SKM-1 (cell line): Measurements from ENCODE around the gene DGCR2.

Source experiments
- DNase-seq: peaks from one replicate; lab custom pipeline; 2025; ENCODE audit not compliant: unreplicated experiment; lab: John Stamatoyannopoulos, UW

DGCR2 gene

GRCh38 chr22:19146215-19146968 is 24.2 kb upstream of the DGCR2 start:
- no peak for DNase-seq

- no peak for DNase-seq
Observed at GRCh38 chr22:19143967-19144400, 21.8 kb upstream of the DGCR2 start.

GRCh38 chr22:19143212-19143611 is 21.0 kb upstream of the DGCR2 start:
- no peak for DNase-seq

- no peak for DNase-seq
Observed at GRCh38 chr22:19142394-19142793, 20.2 kb upstream of the DGCR2 start.

GRCh38 chr22:19139974-19140373 is 17.8 kb upstream of the DGCR2 start:
- no peak for DNase-seq

- DNase-seq = no peak
Observed at GRCh38 chr22:19139001-19139356, 16.8 kb upstream of the DGCR2 start.

- DNase-seq = no peak
Observed at GRCh38 chr22:19138217-19139000, 16.2 kb upstream of the DGCR2 start.

GRCh38 chr22:19137384-19138216 is 15.4 kb upstream of the DGCR2 start:
- DNase-seq = no peak

- DNase-seq = no peak
Observed at GRCh38 chr22:19136915-19137314, 14.7 kb upstream of the DGCR2 start.

- DNase-seq = no peak
Observed at GRCh38 chr22:19134874-19135273, 12.7 kb upstream of the DGCR2 start.

GRCh38 chr22:19134176-19134831 is 12.1 kb upstream of the DGCR2 start:
- DNase-seq = no peak

GRCh38 chr22:19133561-19133960 is 11.3 kb upstream of the DGCR2 start:
- no peak for DNase-seq

GRCh38 chr22:19132693-19133400 is 10.6 kb upstream of the DGCR2 start:
- DNase-seq = no peak

GRCh38 chr22:19132153-19132552 is 9.9 kb upstream of the DGCR2 start:
- DNase-seq = no peak

- no peak for DNase-seq
Observed at GRCh38 chr22:19131685-19132015, 9.4 kb upstream of the DGCR2 start.

GRCh38 chr22:19130959-19131684 is 8.9 kb upstream of the DGCR2 start, which contains the start of gene TSSK2:
TSSK2 (plus strand) TSS chr22:19131308; CDS start chr22:19131400, 92 bp downstream.
- no peak for DNase-seq

GRCh38 chr22:19129871-19130270 is 7.7 kb upstream of the DGCR2 start:
- DNase-seq = no peak

- no peak for DNase-seq
Observed at GRCh38 chr22:19128946-19129727, 6.9 kb upstream of the DGCR2 start.

- no peak for DNase-seq
Observed at GRCh38 chr22:19128009-19128401, 5.8 kb upstream of the DGCR2 start.
